Measurements from ENCODE around the gene GNAL. TPM values are rescaled to one million over a fixed set of nuclear protein-coding genes. Genes with fewer than 3 reads are reported as not detected.

The GNAL gene
- total RNA-seq, 6 donors from 2014 or later, result 1.00 to 6.7 (median 3.5) TPM

GRCh38 chr18:11749305-11749704 is 60.2 kb downstream of the GNAL start:
- Histone ChIP-seq H3K4me3 (no peak overlapping the region), H3K36me3 (no peaks in the 10 kb centered on the region), H3K9me3 (no peaks in the 10 kb centered on the region), H3K27me3 (peaks cover 0 to 14% (median 11%) of the 10 kb centered on the region in 4 donors), H3K27ac (no peak overlapping the region), H3K4me1 (peaks cover 0 to 19% (median 13%) of the 10 kb centered on the region in 4 donors)
- WGBS, 2 donors, result 92 to 95% methylated on average over 8 of the region's 8 CpGs
- no peak for DNase-seq
- ATAC-seq (ENCODE audit: low FRiP score in 2 of 2), result no peak
- TF ChIP-seq POLR2AphosphoS5 (IDR thresholded peaks at IDR 0.05), result no peak
- TF ChIP-seq POLR2A (IDR thresholded peaks at IDR 0.05), result no peak
- no peak for TF ChIP-seq EP300 (IDR thresholded peaks at IDR 0.05)
- TF ChIP-seq CTCF (IDR thresholded peaks at IDR 0.05), result no peak

- no peak overlapping the region for H3K4me3 ChIP-seq
- no peaks in the 10 kb centered on the region for H3K36me3 ChIP-seq
- H3K27me3 ChIP-seq, result peaks cover 0 to 14% (median 11%) of the 10 kb centered on the region in 4 donors
- 87 to 89% methylated on average over 16 of the region's 16 CpGs for WGBS, 2 donors
- H3K27ac ChIP-seq, result no peak overlapping the region
- H3K4me1 ChIP-seq, result peaks cover 0 to 19% (median 13%) of the 10 kb centered on the region in 4 donors
- peak in 1 of 2 donors; percentile 66 for DNase-seq
- ATAC-seq (ENCODE audit: low FRiP score in 2 of 2), result no peak
- no peaks in the 10 kb centered on the region for H3K9me3 ChIP-seq
- no peak for TF ChIP-seq EP300 (IDR thresholded peaks at IDR 0.05)
- TF ChIP-seq POLR2AphosphoS5 (IDR thresholded peaks at IDR 0.05), result no peak
- no peak for TF ChIP-seq POLR2A (IDR thresholded peaks at IDR 0.05)
- no peak for TF ChIP-seq CTCF (IDR thresholded peaks at IDR 0.05)
Measured at GRCh38 chr18:11750171-11750570, 61.1 kb downstream of the GNAL start.

- 80 to 83% methylated on average over 31 to 32 of the region's 32 CpGs for WGBS, 2 donors
- peaks cover 0 to 19% (median 13%) of the 10 kb centered on the region in 4 donors for H3K4me1 ChIP-seq
- no peaks in the 10 kb centered on the region for H3K36me3 ChIP-seq
- no peak overlapping the region for H3K4me3 ChIP-seq
- ATAC-seq (ENCODE audit: low FRiP score in 2 of 2) (no peak), DNase-seq (peak in 1 of 2 donors; percentile 70)
- H3K27me3 ChIP-seq, result peaks cover 0 to 14% (median 11%) of the 10 kb centered on the region in 4 donors
- no peak overlapping the region for H3K27ac ChIP-seq
- no peaks in the 10 kb centered on the region for H3K9me3 ChIP-seq
- TF ChIP-seq POLR2AphosphoS5 (IDR thresholded peaks at IDR 0.05) (no peak), EP300 (IDR thresholded peaks at IDR 0.05) (no peak), CTCF (IDR thresholded peaks at IDR 0.05) (no peak), POLR2A (IDR thresholded peaks at IDR 0.05) (no peak)
Measured at GRCh38 chr18:11750581-11751310, 61.7 kb downstream of the GNAL start.

GRCh38 chr18:11751341-11752115 is 62.5 kb downstream of the GNAL start:
- no peak overlapping the region for H3K27ac ChIP-seq
- TF ChIP-seq POLR2AphosphoS5 (IDR thresholded peaks at IDR 0.05) (no peak), CTCF (IDR thresholded peaks at IDR 0.05) (no peak), POLR2A (IDR thresholded peaks at IDR 0.05) (no peak), EP300 (IDR thresholded peaks at IDR 0.05) (no peak)
- no peaks in the 10 kb centered on the region for H3K36me3 ChIP-seq
- ATAC-seq (ENCODE audit: low FRiP score in 2 of 2) (peak in 1 of 2 donors; percentile 63), DNase-seq (peak in 1 of 2 donors; percentile 83)
- 8 to 16% methylated on average over 24 to 75 of the region's 81 CpGs for WGBS, 2 donors
- peak overlapping the region in 3 of 4 donors; percentile 27 to 47 (median 38) for H3K4me3 ChIP-seq
- H3K9me3 ChIP-seq, result no peaks in the 10 kb centered on the region
- H3K27me3 ChIP-seq, result peaks cover 0 to 14% (median 11%) of the 10 kb centered on the region in 4 donors
- peaks cover 0 to 19% (median 13%) of the 10 kb centered on the region in 4 donors for H3K4me1 ChIP-seq
